GM12874 (cell line): ENCODE data around the gene SMAD3.

Experiments used
- CTCF ChIP-seq: IDR thresholded peaks from 2 replicates; pipeline ENCODE4 v1.5.1; 2011; ENCODE audit warnings: low read depth, mild to moderate bottlenecking, control low read depth, low read length, moderate library complexity; ENCODE audit not compliant: insufficient read depth

SMAD3 gene

GRCh38 chr15:67082007-67082536 lies 16.7 kb downstream of the SMAD3 start:
- TF ChIP-seq CTCF: no peak

- no peak for TF ChIP-seq CTCF
These were observed 17.8 kb downstream of the SMAD3 start for GRCh38 chr15:67083135-67083762.

- TF ChIP-seq CTCF: no peak
These were observed 19.2 kb downstream of the SMAD3 start for GRCh38 chr15:67084561-67084960.

- TF ChIP-seq CTCF: no peak
These were observed 19.9 kb downstream of the SMAD3 start for GRCh38 chr15:67085237-67085817.

- no peak for TF ChIP-seq CTCF
These were observed 20.6 kb downstream of the SMAD3 start for GRCh38 chr15:67085818-67086636.

- no peak for TF ChIP-seq CTCF
These were observed 21.2 kb downstream of the SMAD3 start for GRCh38 chr15:67086637-67086914.

- TF ChIP-seq CTCF: no peak
These were observed 22.2 kb downstream of the SMAD3 start for GRCh38 chr15:67087507-67088172.
